ENCODE data around the gene CARMIL3.

GRCh38 chr14:24102357-24103048 lies 50.7 kb downstream of the CARMIL3 start:
- TF ChIP-seq CTCF (IDR thresholded peaks at IDR 0.05; ENCODE audit: low read length) = no peak
- TF ChIP-seq EZH2 (optimal IDR thresholded peaks at IDR 0.05; ENCODE audit: low read depth, low read length) = no peak
- TF ChIP-seq EZH2phosphoT487 (IDR thresholded peaks at IDR 0.05; ENCODE audit: low read length) = no peak
